Tibial nerve (tissue), 4 donors: ENCODE measurements around the gene CMTM5.

Experiments
- EP300 ChIP-seq, 2 donors: sonication (generic); formaldehyde crosslinking; IDR thresholded peaks; one replicate each; pipeline ENCODE4 v1.6.1; 2017; ENCODE audit warnings: antibody characterized with exemption in 2 of 2, mild to moderate bottlenecking in 1 of 2
- POLR2A ChIP-seq, 2 donors: fragments of 450-650 bp; IDR thresholded peaks; one replicate each; pipeline ENCODE4 v1.6.1; 2017; ENCODE audit warnings: antibody characterized with exemption in 2 of 2, mild to moderate bottlenecking in 2 of 2, moderate library complexity in 2 of 2
- TF ChIP-seq, protein P1 (sequence below), 5 experiments: fragments of 200-600 bp in 3 of 5; fragments of 450-650 bp in 2 of 5; sonication (generic) in 3 of 5; IDR thresholded peaks; one replicate each; pipeline ENCODE4 v1.5.1; 2016 to 2019; ENCODE audit warnings: antibody characterized with exemption in 5 of 5, mild to moderate bottlenecking in 3 of 5, moderate library complexity in 2 of 5

DNA sequence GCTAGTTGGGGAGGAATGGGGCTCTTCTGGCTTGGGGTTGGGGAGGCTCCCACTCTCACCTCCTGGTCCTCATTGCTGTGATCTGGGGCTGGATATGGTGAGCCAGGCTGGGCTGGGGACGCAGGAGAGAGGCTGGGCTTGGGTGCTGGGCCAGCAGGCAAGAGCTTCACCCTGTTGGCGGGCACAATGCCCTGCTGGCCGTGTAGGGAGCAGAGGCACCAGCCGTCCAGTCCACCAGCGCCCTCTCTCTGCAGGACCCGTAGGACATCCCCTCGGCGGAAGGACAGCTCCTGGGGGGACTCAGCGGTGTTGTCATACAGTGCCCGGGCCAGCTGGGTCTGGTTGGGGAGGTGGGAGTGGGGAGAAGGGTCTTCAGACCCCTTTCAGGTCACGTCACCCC is 16.4 kb upstream of the CMTM5 start:
- TF ChIP-seq, protein P1, sequence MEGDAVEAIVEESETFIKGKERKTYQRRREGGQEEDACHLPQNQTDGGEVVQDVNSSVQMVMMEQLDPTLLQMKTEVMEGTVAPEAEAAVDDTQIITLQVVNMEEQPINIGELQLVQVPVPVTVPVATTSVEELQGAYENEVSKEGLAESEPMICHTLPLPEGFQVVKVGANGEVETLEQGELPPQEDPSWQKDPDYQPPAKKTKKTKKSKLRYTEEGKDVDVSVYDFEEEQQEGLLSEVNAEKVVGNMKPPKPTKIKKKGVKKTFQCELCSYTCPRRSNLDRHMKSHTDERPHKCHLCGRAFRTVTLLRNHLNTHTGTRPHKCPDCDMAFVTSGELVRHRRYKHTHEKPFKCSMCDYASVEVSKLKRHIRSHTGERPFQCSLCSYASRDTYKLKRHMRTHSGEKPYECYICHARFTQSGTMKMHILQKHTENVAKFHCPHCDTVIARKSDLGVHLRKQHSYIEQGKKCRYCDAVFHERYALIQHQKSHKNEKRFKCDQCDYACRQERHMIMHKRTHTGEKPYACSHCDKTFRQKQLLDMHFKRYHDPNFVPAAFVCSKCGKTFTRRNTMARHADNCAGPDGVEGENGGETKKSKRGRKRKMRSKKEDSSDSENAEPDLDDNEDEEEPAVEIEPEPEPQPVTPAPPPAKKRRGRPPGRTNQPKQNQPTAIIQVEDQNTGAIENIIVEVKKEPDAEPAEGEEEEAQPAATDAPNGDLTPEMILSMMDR (IDR thresholded peaks at IDR 0.05), result peak in 4 of 5 experiments; percentile 34 to 39 (median 35)
- TF ChIP-seq POLR2A (IDR thresholded peaks at IDR 0.05) (no peak), EP300 (IDR thresholded peaks at IDR 0.05) (no peak)
